Smooth muscle cell (in vitro differentiated cells): ENCODE data around the gene SH3TC1. TPM values are rescaled to one million over a fixed set of nuclear protein-coding genes. Genes with fewer than 3 reads are reported as not detected.

ENCODE experiments used
- DNase-seq: peaks from one replicate; lab custom pipeline; 2025; ENCODE audit not compliant: unreplicated experiment; lab: John Stamatoyannopoulos, UW
- H2AFZ ChIP-seq: fragments of 200-600 bp; sonication (generic); 2 replicates; pipeline ENCODE4 v1.6.0; 2016; ENCODE audit warnings: antibody characterized with exemption, low read depth, mild to moderate bottlenecking
- H3F3A ChIP-seq: fragments of 200-600 bp; sonication (generic); 2 replicates; pipeline ENCODE4 v1.6.0; 2017; ENCODE audit warnings: antibody characterized with exemption, low read depth
- H3K27ac ChIP-seq: fragments of 200-600 bp; sonication (generic); 2 replicates; pipeline ENCODE4 v1.5.1; 2016; ENCODE audit warnings: low read depth, mild to moderate bottlenecking
- H3K27me3 ChIP-seq: fragments of 200-600 bp; sonication (generic); 2 replicates; pipeline ENCODE4 v1.6.1; 2016; ENCODE audit warnings: low read depth, mild to moderate bottlenecking
- H3K36me3 ChIP-seq: fragments of 200-600 bp; sonication (generic); 2 replicates; pipeline ENCODE4 v1.5.1; 2016; ENCODE audit warnings: low read depth
- H3K4me1 ChIP-seq: fragments of 200-600 bp; sonication (generic); 2 replicates; pipeline ENCODE4 v1.5.1; 2016; ENCODE audit warnings: low read depth
- H3K4me2 ChIP-seq: fragments of 200-600 bp; sonication (generic); 2 replicates; pipeline ENCODE4 v1.6.0; 2016; ENCODE audit warnings: mild to moderate bottlenecking
- H3K4me3 ChIP-seq: fragments of 200-600 bp; sonication (generic); 2 replicates; pipeline ENCODE4 v1.5.1; 2016; ENCODE audit warnings: mild to moderate bottlenecking
- H3K79me2 ChIP-seq: fragments of 200-600 bp; sonication (generic); 2 replicates; pipeline ENCODE4 v1.6.0; 2016; ENCODE audit warnings: low read depth, mild to moderate bottlenecking
- H3K9ac ChIP-seq: fragments of 200-600 bp; sonication (generic); 2 replicates; pipeline ENCODE4 v1.6.0; 2016; ENCODE audit warnings: low read depth
- H3K9me3 ChIP-seq: fragments of 200-600 bp; sonication (generic); replicated peaks from 2 replicates; pipeline ENCODE4 v1.5.1; 2016; ENCODE audit warnings: low read depth
- H4K20me1 ChIP-seq: fragments of 200-600 bp; sonication (generic); 2 replicates; pipeline ENCODE4 v1.6.0; 2016; ENCODE audit warnings: low read depth
- CTCF ChIP-seq: fragments of 200-600 bp; sonication (generic); IDR thresholded peaks from 2 replicates; pipeline ENCODE4 v1.5.1; 2017; ENCODE audit warnings: borderline replicate concordance, mild to moderate bottlenecking, antibody characterized with exemption; ENCODE audit not compliant: insufficient read depth, poor library complexity, severe bottlenecking
- WGBS: methylation state at CpG from one replicate; pipeline ENCODE4 v1.1.7; 2016; ENCODE audit warnings: low lambda C conversion rate; 5-methylcytosine and 5-hydroxymethylcytosine counted together
- polyA plus RNA-seq: library from polyadenylated mRNA; unstranded; fragments of >200 nt; fragmentation: Nextera tagmentation; extraction: Ambion mirVana; gene quantifications from 2 replicates; pipeline ENCODE4 v1.2.1, GENCODE V29; 2016
- total RNA-seq: library from RNA; depleted of rRNA; stranded (reverse); fragments of >200 nt; gene quantifications from 2 replicates; pipeline ENCODE4 v1.2.3, GENCODE V29; 2014

The SH3TC1 gene
- total and polyA plus RNA-seq, 2 experiments from 2014 or later = 7.8 to 17.7 TPM

GRCh38 chr4:8242782-8243560, 43.9 kb downstream of the SH3TC1 start:
- H3K4me3 ChIP-seq = no peak overlapping the region
- no peak for TF ChIP-seq CTCF
- H3K36me3 ChIP-seq = no peaks in the 10 kb centered on the region
- H3K4me2 ChIP-seq = peak overlapping the region; percentile 73
- WGBS = 83% methylated on average over 10 of the region's 10 CpGs
- DNase-seq = no peak
- no peaks in the 10 kb centered on the region for H3K27me3 ChIP-seq
- no peaks in the 10 kb centered on the region for H4K20me1 ChIP-seq
- no peaks in the 10 kb centered on the region for H3F3A ChIP-seq
- H3K9ac ChIP-seq = no peak overlapping the region
- H3K27ac ChIP-seq = no peak overlapping the region
- no peak overlapping the region for H2AFZ ChIP-seq
- no peaks in the 10 kb centered on the region for H3K79me2 ChIP-seq
- H3K4me1 ChIP-seq = peaks cover 7% of the 10 kb centered on the region
- H3K9me3 ChIP-seq = no peaks in the 10 kb centered on the region

GRCh38 chr4:8244001-8244757, 45.1 kb downstream of the SH3TC1 start:
- no peak overlapping the region for H3K4me3 ChIP-seq
- H4K20me1 ChIP-seq = no peaks in the 10 kb centered on the region
- H3K4me2 ChIP-seq = no peak overlapping the region
- no peak for DNase-seq
- no peaks in the 10 kb centered on the region for H3F3A ChIP-seq
- H2AFZ ChIP-seq = no peak overlapping the region
- no peak overlapping the region for H3K9ac ChIP-seq
- H3K9me3 ChIP-seq = no peaks in the 10 kb centered on the region
- no peaks in the 10 kb centered on the region for H3K36me3 ChIP-seq
- no peaks in the 10 kb centered on the region for H3K79me2 ChIP-seq
- TF ChIP-seq CTCF = no peak
- peaks cover 7% of the 10 kb centered on the region for H3K4me1 ChIP-seq
- no peaks in the 10 kb centered on the region for H3K27me3 ChIP-seq
- WGBS = 98% methylated on average over 18 of the region's 18 CpGs
- no peak overlapping the region for H3K27ac ChIP-seq

GRCh38 chr4:8244931-8245460, 45.9 kb downstream of the SH3TC1 start:
- no peaks in the 10 kb centered on the region for H3F3A ChIP-seq
- WGBS = 97% methylated on average over 19 of the region's 19 CpGs
- no peak overlapping the region for H3K4me2 ChIP-seq
- no peak overlapping the region for H3K27ac ChIP-seq
- H3K4me1 ChIP-seq = peaks cover 7% of the 10 kb centered on the region
- no peak overlapping the region for H2AFZ ChIP-seq
- DNase-seq = no peak
- H3K79me2 ChIP-seq = no peaks in the 10 kb centered on the region
- no peaks in the 10 kb centered on the region for H3K27me3 ChIP-seq
- no peak for TF ChIP-seq CTCF
- H4K20me1 ChIP-seq = no peaks in the 10 kb centered on the region
- H3K4me3 ChIP-seq = no peak overlapping the region
- no peak overlapping the region for H3K9ac ChIP-seq
- no peaks in the 10 kb centered on the region for H3K9me3 ChIP-seq
- H3K36me3 ChIP-seq = no peaks in the 10 kb centered on the region
